ENCODE measurements around the gene SLC25A6. TPM values are rescaled to one million over a fixed set of nuclear protein-coding genes. Genes with fewer than 3 reads are reported as not detected.
"Not testable (repeated sequence)": the region's sequence is repeated elsewhere in the genome, so short reads cannot be mapped to it uniquely, and the experiment has no call there.

SLC25A6 gene
- polyA plus RNA-seq, 1 experiment = 273 TPM

- Histone ChIP-seq H3K9me3 (ENCODE audit: control insufficient read depth, insufficient read depth, low read length) (peaks cover 5% of the 10 kb centered on the region; the same call in 1 of the 2 replicates), H3K4me3 (ENCODE audit: low read depth, low read length) (no peak overlapping the region), H3K27me3 (ENCODE audit: control insufficient read depth, insufficient read depth, low read length) (no peaks in the 10 kb centered on the region), H3K27ac (ENCODE audit: low read depth, low read length) (no peak overlapping the region)
- no peak for TF ChIP-seq CTCF (IDR thresholded peaks at IDR 0.05; ENCODE audit: low read depth, low read length)
- ChIA-PET POLR2A (no interaction called here), CTCF (no interaction called here)
- no peak for DNase-seq (ENCODE audit: low read depth, low spot score)
Measured at GRCh38 chrX:1430451-1430850, 38.5 kb upstream of the SLC25A6 start.

- Histone ChIP-seq H3K27me3 (ENCODE audit: control insufficient read depth, insufficient read depth, low read length) (no peaks in the 10 kb centered on the region), H3K4me3 (ENCODE audit: low read depth, low read length) (no peak overlapping the region), H3K9me3 (ENCODE audit: control insufficient read depth, insufficient read depth, low read length) (peaks cover 11% of the 10 kb centered on the region), H3K27ac (ENCODE audit: low read depth, low read length) (no peak overlapping the region)
- ChIA-PET CTCF (no interaction called here), POLR2A (no interaction called here)
- no peak for DNase-seq (ENCODE audit: low read depth, low spot score)
- TF ChIP-seq CTCF (IDR thresholded peaks at IDR 0.05; ENCODE audit: low read depth, low read length) = no peak
Measured at GRCh38 chrX:1427756-1428155, 35.8 kb upstream of the SLC25A6 start.

- H3K4me3 ChIP-seq (ENCODE audit: low read depth, low read length); DNase-seq (ENCODE audit: low read depth, low spot score); CTCF ChIA-PET; H3K27me3 ChIP-seq (ENCODE audit: control insufficient read depth, insufficient read depth, low read length); POLR2A ChIA-PET; H3K27ac ChIP-seq (ENCODE audit: low read depth, low read length): not testable (repeated sequence)
- peaks cover 25% of the 10 kb centered on the region for H3K9me3 ChIP-seq (ENCODE audit: control insufficient read depth, insufficient read depth, low read length)
Measured at GRCh38 chrX:1426321-1426720, 34.4 kb upstream of the SLC25A6 start.

DNA sequence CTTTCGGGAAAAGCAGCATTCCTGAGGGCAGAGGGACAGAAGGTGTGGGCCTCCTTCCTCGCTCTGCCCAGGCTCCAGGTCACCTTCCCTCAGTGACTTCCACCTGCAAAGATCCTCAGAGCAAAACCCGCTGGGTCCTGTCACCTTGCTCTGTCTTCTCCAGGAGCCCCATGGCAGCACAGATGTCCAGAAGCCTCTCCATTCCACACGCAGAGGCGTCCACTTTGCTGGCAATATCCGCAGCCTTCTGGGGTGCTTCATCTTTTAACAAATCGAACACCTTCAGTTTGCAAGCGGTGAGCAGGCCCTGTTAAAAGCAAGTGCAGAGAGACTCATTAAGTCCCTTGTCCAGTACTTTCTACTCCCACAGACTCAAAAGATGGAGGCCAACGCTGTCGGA lies 33.5 kb upstream of the SLC25A6 start:
- no peak for TF ChIP-seq CTCF (IDR thresholded peaks at IDR 0.05; ENCODE audit: low read depth, low read length)
- peak overlapping the region; percentile 11 for H3K27ac ChIP-seq (ENCODE audit: low read depth, low read length)
- no peaks in the 10 kb centered on the region for H3K27me3 ChIP-seq (ENCODE audit: control insufficient read depth, insufficient read depth, low read length)
- ChIA-PET CTCF (no interaction called here), POLR2A (no interaction called here)
- peaks cover 25% of the 10 kb centered on the region for H3K9me3 ChIP-seq (ENCODE audit: control insufficient read depth, insufficient read depth, low read length)
- H3K4me3 ChIP-seq (ENCODE audit: low read depth, low read length) = no peak overlapping the region
- DNase-seq (ENCODE audit: low read depth, low spot score) = no peak

DNA sequence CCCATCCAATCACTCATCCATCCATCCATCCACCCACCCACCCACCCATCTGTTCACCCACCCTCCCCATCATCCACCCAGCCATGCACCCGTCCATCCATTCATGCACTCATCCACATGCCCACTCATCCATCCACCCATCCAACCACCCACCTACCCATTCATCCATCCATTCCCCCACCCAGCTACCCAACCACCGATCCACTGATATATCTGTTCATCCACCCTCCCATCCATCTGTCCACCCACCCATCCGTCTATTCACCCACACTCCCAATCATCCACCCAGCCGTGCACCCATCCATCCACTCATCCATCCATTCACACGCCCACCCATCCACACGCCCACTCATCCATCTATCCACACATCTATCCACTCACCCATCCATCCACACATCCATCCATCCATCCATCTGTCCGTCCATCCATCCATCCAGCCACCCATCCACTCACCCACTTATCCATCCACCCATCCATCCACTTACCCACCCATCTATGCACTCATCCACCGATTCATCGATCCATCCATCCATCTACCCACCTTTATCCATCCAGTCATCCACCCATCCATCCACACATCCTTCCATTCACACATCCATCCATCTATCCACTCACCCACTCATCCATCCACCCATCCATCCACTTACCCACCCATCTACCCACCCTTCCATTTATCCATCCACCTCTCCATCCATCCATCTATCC lies 32.4 kb upstream of the SLC25A6 start:
- Histone ChIP-seq H3K4me3 (ENCODE audit: low read depth, low read length) (no peak overlapping the region), H3K27ac (ENCODE audit: low read depth, low read length) (no peak overlapping the region), H3K27me3 (ENCODE audit: control insufficient read depth, insufficient read depth, low read length) (no peaks in the 10 kb centered on the region), H3K9me3 (ENCODE audit: control insufficient read depth, insufficient read depth, low read length) (peaks cover 25% of the 10 kb centered on the region)
- no peak for TF ChIP-seq CTCF (IDR thresholded peaks at IDR 0.05; ENCODE audit: low read depth, low read length)
- CTCF ChIA-PET = no interaction called here
- POLR2A ChIA-PET = no interaction called here
- no peak for DNase-seq (ENCODE audit: low read depth, low spot score)
